DOHH2 (cell line): ENCODE measurements around the gene RAB4B.
"Not testable (repeated sequence)": the region's sequence is repeated elsewhere in the genome, so short reads cannot be mapped to it uniquely, and the experiment has no call there.

Experiments
- H3F3A ChIP-seq: fragments of 200-600 bp; sonication (generic), shearing (Covaris generic); 2 replicates; pipeline ENCODE4 v1.6.0; 2016; ENCODE audit warnings: antibody characterized with exemption, mild to moderate bottlenecking; ENCODE audit not compliant: control insufficient read depth, insufficient read depth
- H3K27ac ChIP-seq: fragments of 200-600 bp; sonication (generic); 2 replicates; pipeline ENCODE4 v1.5.1; 2014; ENCODE audit warnings: low read depth, mild to moderate bottlenecking, low read length, moderate library complexity
- H3K27me3 ChIP-seq: fragments of 200-600 bp; sonication (generic); 2 replicates; pipeline ENCODE4 v1.6.1; 2014; ENCODE audit warnings: mild to moderate bottlenecking, low read length, mixed read lengths; ENCODE audit not compliant: control insufficient read depth
- H3K36me3 ChIP-seq: fragments of 200-600 bp; sonication (generic); 2 replicates; pipeline ENCODE4 v1.6.1; 2014; ENCODE audit warnings: mild to moderate bottlenecking, low read length, moderate library complexity, mixed read lengths; ENCODE audit not compliant: control insufficient read depth
- H3K4me1 ChIP-seq: fragments of 200-600 bp; sonication (generic); 2 replicates; pipeline ENCODE4 v1.6.1; 2014; ENCODE audit warnings: mild to moderate bottlenecking, low read length, mixed read lengths; ENCODE audit not compliant: control insufficient read depth
- H3K4me2 ChIP-seq: fragments of 200-600 bp; sonication (generic); 2 replicates; pipeline ENCODE4 v1.6.0; 2014; ENCODE audit warnings: mild to moderate bottlenecking, low read length, moderate library complexity
- H3K4me3 ChIP-seq: fragments of 200-600 bp; sonication (generic); 2 replicates; pipeline ENCODE4 v1.5.1; 2014; ENCODE audit warnings: mild to moderate bottlenecking, low read length, mixed read lengths
- H3K79me2 ChIP-seq: fragments of 200-600 bp; sonication (generic); 2 replicates; pipeline ENCODE4 v1.6.1; 2014; ENCODE audit warnings: mild to moderate bottlenecking, low read length, mixed read lengths; ENCODE audit not compliant: control insufficient read depth
- H3K9me2 ChIP-seq: fragments of 200-600 bp; sonication (generic); replicated peaks from 2 replicates; pipeline ENCODE4 v1.6.1; 2014; ENCODE audit warnings: mild to moderate bottlenecking, low read length, mixed read lengths; ENCODE audit not compliant: control insufficient read depth
- H3K9me3 ChIP-seq: fragments of 200-600 bp; sonication (generic); 2 replicates; pipeline ENCODE4 v1.6.1; 2014; ENCODE audit warnings: antibody characterized with exemption, low read length, mixed read lengths; ENCODE audit not compliant: control insufficient read depth, insufficient read depth
- H4K20me1 ChIP-seq: fragments of 200-600 bp; sonication (generic); 2 replicates; pipeline ENCODE4 v1.6.0; 2014; ENCODE audit warnings: low read depth, mild to moderate bottlenecking, antibody characterized with exemption, low read length, moderate library complexity; ENCODE audit not compliant: control insufficient read depth, insufficient read depth
- EZH2phosphoT487 ChIP-seq: fragments of 200-600 bp; sonication (generic); IDR thresholded peaks from 2 replicates; pipeline ENCODE4 v1.6.1; 2017; ENCODE audit warnings: borderline replicate concordance, mild to moderate bottlenecking, antibody characterized with exemption, low read length, moderate library complexity, mixed read lengths
- TF ChIP-seq, protein P1 (sequence below): fragments of 200-600 bp; sonication (generic); IDR thresholded peaks from one replicate; pipeline ENCODE4 v1.5.1; 2014; ENCODE audit warnings: antibody characterized with exemption, mild to moderate bottlenecking, low read depth, low read length; ENCODE audit not compliant: poor library complexity, severe bottlenecking

Gene RAB4B

DNA sequence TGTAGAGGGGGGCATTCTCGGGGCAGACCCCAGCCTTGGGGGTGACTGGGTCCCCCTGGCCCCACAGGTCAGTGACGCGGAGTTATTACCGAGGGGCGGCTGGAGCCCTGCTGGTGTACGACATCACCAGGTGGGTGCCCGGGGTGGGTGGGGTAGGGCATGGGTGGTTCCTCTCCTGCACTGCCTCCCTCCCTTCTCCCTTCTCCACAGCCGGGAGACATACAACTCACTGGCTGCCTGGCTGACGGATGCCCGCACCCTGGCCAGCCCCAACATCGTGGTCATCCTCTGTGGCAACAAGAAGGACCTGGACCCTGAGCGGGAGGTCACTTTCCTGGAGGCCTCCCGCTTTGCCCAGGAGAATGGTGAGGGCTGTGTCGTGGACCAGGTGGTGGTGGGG is 5.7 kb downstream of the RAB4B start:
- Histone ChIP-seq H3K9me2 (no peaks in the 10 kb centered on the region), H3K9me3 (no peaks in the 10 kb centered on the region), H4K20me1 (no peaks in the 10 kb centered on the region), H3K36me3 (peaks cover 2% of the 10 kb centered on the region; the same call in 1 of the 2 replicates), H3K4me3 (no peak overlapping the region), H3K27me3 (no peaks in the 10 kb centered on the region), H3F3A (peaks cover 4% of the 10 kb centered on the region), H3K27ac (no peak overlapping the region), H3K4me1 (peaks cover 32% of the 10 kb centered on the region), H3K4me2 (no peak overlapping the region), H3K79me2 (peaks cover 12% of the 10 kb centered on the region)
- no peak for TF ChIP-seq EZH2phosphoT487
- TF ChIP-seq, protein P1, sequence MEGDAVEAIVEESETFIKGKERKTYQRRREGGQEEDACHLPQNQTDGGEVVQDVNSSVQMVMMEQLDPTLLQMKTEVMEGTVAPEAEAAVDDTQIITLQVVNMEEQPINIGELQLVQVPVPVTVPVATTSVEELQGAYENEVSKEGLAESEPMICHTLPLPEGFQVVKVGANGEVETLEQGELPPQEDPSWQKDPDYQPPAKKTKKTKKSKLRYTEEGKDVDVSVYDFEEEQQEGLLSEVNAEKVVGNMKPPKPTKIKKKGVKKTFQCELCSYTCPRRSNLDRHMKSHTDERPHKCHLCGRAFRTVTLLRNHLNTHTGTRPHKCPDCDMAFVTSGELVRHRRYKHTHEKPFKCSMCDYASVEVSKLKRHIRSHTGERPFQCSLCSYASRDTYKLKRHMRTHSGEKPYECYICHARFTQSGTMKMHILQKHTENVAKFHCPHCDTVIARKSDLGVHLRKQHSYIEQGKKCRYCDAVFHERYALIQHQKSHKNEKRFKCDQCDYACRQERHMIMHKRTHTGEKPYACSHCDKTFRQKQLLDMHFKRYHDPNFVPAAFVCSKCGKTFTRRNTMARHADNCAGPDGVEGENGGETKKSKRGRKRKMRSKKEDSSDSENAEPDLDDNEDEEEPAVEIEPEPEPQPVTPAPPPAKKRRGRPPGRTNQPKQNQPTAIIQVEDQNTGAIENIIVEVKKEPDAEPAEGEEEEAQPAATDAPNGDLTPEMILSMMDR, result no peak

DNA sequence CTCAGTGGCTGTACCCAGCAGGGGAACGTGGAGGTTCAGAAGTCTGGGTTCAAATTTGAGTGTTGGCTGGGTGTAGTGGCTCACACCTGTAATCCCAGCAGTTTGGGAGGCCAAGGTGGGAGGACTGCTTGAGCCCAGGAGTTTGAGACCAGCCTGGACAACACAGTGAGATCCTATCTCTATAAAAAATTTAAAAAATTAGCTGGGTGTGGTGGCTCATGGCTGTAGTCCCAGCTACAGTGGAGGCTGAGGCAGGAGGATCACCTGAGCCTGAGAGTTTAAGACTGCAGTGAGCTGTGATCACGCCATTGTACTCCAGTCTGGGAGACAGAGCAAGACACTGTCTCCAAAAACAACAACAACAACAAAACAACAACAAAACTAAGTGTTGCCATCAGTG is 6.1 kb downstream of the RAB4B start:
- not testable (repeated sequence) for H4K20me1 ChIP-seq, H3K9me3 ChIP-seq, H3K4me2 ChIP-seq, H3K4me3 ChIP-seq, H3K27me3 ChIP-seq, H3K79me2 ChIP-seq, H3K36me3 ChIP-seq, H3F3A ChIP-seq, H3K9me2 ChIP-seq, H3K27ac ChIP-seq
- H3K4me1 ChIP-seq, result peaks cover 28% of the 10 kb centered on the region

DNA sequence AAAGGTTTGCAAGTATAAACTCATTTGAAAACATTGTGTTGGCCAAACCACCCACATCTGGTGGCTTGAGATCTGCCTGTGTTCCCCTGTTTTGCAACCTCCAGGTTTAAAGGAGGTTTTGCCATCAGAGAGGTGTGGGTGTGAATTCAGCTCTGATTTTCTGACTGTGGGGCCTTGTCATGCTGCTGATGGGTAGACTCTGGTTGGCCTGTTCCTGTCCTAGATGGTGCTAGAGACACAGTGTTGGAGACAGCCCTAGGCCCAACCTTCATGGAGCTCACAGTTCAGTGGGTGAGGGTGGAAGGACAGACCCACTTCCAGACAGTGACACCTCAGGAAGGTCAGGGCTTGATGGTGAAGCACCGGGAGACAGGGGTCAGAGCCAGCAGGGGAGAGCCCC is 7.5 kb downstream of the RAB4B start:
- Histone ChIP-seq H3K9me3 (no peaks in the 10 kb centered on the region), H3K27ac (no peak overlapping the region)

More for the DNA sequence above, 7.5 kb downstream of the RAB4B start:
- TF ChIP-seq EZH2phosphoT487, result no peak
- TF ChIP-seq, protein P1, result no peak
- no peaks in the 10 kb centered on the region for H3K9me2 ChIP-seq
- H3K27me3 ChIP-seq, result no peaks in the 10 kb centered on the region
- 0 out of 2 replicates have a peak, but pooled peaks cover 2% of the 10 kb centered on the region for H3K36me3 ChIP-seq
- peaks cover 4% of the 10 kb centered on the region for H3F3A ChIP-seq
- no peaks in the 10 kb centered on the region for H4K20me1 ChIP-seq
- H3K79me2 ChIP-seq, result no peaks in the 10 kb centered on the region
- H3K4me2 ChIP-seq, result no peak overlapping the region
- H3K4me3 ChIP-seq, result no peak overlapping the region
- peaks cover 20% of the 10 kb centered on the region for H3K4me1 ChIP-seq
